Fibroblast of gingiva (primary cell): ENCODE measurements around the gene VPS9D1.

Experiments used
- DNase-seq: peaks from one replicate; pipeline ENCODE4 v3.0.0-alpha.2; 2011; ENCODE audit warnings: low read depth

Gene VPS9D1

DNA sequence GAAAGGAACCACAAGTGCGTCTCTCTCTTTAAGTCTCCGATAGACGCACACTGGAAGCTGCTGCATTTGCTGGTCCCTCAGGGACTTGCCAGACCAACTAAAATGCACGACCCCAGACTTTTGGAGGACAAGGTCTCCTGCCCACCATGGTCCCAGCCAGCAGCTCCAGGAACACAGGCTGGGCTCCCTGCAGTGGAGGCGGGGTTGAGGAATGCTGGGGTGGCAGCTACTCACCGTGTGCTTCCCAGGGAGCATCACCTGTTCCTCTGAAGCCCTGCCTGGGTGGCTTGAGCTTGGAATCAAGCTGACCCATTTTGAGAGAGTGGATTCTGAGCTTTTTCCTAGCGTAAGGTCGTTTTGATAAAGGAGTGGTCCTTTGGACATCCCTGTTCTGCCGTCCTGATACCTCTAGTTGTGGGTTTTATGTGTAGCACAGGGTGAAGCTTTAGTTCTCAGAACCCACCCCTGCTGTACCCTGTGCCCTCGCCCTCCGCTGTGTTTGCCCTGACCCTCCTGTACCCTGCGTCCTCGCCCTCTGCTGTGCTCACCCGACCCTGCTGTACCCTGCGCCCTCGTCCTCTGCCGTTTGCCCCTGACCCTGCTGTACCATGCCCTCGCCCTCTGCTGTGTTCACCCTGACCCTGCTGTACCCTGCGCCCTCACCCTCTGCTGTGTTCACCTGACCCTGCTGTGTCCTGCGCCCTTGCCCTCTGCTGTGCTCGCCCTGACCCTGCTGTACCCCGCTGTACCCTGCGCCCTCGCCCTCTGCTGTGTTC is 11.6 kb upstream of the VPS9D1 start:
- DNase-seq, result no peak

- no peak for DNase-seq
These were observed 10.0 kb upstream of the VPS9D1 start for GRCh38 chr16:89730610-89731234.

- DNase-seq, result no peak
These were observed 9.3 kb upstream of the VPS9D1 start for GRCh38 chr16:89729863-89730593.

DNA sequence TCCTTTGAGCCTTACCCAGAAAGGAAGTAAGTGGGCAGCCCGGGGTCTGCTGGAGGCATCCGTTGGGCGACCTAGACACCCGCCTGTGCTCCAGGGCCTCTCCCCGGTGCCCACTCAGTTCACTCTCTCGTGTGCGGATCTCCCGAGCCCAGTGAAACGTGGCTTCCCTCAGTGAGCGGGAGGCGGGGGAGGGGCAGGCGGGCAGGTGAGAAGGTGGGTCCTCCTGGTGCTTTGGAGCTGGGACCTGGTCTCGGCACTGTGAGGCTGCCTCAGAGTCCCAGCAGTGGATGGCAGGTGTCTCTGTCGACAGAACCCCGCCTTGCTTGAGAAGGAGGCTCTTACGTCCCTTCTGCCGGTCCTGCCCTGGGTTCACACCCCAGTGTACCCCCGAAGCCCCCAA is 8.6 kb upstream of the VPS9D1 start:
- no peak for DNase-seq

DNA sequence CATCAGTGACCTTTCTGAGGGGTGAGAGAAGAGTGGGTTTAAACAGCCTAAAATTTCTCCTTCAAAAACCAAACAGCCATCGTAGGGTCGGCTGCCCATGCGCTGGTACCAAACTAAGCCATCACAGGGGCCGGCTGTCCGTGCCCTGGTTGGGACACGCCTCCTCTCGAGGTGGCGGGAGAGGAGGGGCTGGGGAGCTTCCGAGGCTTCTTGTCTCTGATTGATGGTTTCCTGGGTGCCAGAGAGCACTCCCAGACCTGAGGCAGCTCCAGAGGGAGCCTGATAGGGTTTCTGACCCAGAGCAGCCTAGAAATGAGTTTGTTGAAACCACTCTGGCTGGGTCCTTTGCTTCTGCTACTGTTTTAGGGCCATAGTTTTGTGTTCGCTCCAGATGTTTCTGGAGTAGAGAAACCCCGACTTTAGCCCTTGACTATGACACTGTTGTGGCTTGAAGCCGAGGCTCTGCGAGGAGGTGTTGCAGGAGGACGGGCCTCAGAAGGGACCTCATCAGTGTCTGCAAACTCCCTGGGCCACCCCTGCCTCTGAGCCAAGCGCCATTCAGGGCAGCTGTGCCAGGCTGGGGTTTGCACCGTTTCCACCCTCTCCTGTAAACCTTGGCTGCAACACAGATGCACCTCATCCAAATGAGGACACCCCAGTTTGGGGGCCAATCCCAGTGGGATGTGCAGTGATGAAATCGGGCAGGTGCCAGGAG is 6.9 kb upstream of the VPS9D1 start:
- no peak for DNase-seq

- DNase-seq, result no peak
These were observed 2.9 kb upstream of the VPS9D1 start for GRCh38 chr16:89723279-89724250.

DNA sequence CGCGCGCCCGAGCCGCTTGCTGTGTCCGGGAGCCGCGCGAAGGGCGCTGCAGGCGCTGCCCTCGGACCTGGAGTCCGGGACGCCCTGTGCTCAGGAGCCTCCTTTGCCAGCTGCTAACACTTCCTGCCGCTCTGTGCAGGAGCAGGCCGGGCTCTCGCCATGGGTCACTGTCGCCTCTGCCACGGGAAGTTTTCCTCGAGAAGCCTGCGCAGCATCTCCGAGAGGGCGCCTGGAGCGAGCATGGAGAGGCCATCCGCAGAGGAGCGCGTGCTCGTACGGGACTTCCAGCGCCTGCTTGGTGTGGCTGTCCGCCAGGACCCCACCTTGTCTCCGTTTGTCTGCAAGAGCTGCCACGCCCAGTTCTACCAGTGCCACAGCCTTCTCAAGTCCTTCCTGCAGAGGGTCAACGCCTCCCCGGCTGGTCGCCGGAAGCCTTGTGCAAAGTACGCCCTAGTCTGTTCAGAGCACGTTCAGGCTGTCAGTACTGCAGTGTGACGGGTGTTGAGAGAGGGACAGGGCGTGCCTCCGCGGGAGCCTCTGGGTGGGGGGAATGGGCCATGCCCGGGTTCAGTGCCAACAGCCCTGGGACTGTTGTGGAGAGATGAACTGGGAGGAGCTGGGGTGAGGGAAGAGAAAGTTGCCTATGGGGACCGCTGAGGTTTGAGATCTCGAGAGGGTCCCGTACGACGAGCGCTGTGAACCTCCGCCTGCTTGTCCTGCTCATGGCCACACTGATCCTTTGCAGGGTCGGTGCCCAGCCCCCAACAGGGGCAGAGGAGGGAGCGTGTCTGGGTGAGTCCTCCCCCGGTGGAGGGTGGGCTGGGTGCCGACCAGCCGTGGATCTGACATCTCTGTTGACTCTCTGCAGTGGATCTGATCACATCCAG is 1.9 kb upstream of the VPS9D1 start:
- peak; percentile 26 for DNase-seq

DNA sequence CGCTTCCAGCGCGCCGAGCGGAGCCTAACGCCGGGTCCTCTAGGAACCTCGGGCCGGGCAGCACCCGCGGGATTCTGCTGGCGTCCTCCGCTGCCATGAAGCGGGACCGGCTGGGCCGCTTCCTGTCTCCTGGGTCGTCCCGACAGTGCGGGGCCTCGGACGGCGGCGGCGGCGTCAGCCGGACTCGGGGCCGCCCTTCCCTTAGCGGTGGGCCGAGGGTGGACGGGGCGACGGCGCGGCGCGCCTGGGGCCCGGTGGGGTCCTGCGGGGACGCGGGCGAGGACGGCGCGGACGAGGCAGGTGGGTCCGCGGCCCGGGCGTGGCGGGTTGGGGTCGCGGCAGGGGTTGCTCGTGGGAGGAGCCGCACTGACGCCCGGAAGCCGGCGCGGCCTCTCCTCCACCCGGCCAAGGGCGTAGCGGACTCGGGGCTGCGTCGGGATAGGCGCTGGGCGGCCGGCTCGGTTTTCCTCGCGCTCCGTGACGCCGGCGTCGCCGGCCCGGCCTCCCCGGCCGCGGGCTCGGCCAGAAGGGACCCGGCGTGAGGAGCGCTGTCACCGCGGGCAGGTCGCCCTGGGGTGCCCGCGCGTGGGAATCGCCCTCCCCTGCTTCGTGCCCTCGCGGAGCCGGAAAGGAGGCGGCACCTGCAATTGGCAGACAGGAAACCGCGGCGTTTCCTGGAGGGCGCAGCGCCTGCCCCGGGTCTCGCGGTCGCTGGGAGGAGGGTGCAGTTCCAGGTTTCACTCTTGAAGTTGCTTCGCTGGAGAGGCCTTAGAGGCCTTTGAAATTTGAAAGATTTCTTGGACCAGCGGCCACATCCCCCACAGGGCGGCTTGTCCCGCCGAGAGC is 1.1 kb upstream of the VPS9D1 start:
- DNase-seq, result peak; percentile 49

DNA sequence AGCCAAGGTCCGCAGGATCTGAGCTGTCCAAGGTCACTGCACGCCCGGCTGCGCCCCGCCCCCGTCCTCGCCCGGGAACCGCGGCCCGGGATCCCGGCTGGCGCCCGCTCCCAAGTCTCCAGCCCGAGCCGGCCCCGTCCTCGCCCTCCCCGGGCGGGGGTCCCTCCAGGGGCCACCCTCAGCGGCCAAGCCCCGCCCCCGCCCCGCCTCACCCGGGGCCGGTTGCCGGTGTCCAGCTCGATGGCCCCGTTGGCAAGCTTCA is 216 bp downstream of the VPS9D1 start:
- DNase-seq, result no peak

DNA sequence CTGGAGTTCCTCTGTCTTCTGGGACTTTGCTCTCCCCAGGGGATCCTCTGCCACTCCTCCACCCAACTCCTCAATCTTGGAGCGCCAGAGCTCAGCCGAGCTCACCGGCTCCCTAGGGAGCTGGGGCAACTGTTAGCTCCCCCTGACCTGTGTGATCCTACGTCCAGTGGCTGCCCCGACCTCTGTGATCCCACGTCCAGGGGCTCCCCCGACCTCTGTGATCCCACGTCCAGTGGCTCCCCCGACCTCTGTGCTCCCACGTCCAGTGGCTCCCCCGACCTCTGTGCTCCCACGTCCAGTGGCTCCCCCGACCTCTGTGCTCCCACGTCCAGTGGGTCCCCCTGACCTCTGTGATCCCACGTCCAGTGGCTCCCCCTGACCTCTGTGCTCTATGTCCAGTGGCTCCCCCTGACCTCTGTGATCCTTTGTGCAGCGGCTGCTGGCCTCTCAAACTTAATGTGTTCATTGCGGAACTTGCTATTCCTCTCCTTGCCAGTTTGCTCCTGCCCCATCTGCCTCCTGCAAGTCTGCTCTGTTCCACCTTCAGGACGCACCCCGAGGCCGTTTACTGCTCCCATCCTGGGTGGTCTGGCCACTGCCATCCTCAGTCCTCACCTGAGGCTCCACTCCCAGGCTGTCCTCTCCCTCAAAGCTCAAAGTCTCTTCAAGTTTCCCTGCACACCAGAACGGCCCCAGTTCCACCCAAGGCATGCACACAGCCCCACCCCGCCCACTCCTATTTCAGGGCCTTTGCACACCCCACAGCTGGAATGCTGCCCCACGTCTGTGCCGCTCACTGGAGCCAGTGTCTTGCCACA is 2.8 kb downstream of the VPS9D1 start:
- no peak for DNase-seq

- DNase-seq, result no peak
These were observed 3.6 kb downstream of the VPS9D1 start for GRCh38 chr16:89716916-89717687.

DNA sequence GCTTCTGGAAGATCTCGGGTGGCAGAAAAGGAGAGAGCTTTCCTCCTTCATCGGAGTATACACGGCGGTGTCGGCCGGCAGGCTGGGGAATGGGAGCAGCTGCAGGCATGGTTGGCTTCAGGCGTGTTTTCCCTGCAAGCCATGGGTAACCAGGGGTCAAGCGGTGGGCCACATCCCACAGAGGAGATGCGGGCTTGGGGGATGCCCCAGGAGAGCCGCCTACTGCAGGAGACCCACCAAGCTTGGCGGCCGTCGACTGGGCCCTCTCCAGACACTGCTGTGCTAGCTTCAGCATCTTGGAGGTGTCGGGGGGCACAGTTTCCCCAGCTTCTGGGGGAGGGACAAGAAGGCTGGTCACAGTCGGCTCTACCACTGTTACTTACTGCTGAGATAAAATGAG is 4.2 kb downstream of the VPS9D1 start:
- DNase-seq, result no peak

DNA sequence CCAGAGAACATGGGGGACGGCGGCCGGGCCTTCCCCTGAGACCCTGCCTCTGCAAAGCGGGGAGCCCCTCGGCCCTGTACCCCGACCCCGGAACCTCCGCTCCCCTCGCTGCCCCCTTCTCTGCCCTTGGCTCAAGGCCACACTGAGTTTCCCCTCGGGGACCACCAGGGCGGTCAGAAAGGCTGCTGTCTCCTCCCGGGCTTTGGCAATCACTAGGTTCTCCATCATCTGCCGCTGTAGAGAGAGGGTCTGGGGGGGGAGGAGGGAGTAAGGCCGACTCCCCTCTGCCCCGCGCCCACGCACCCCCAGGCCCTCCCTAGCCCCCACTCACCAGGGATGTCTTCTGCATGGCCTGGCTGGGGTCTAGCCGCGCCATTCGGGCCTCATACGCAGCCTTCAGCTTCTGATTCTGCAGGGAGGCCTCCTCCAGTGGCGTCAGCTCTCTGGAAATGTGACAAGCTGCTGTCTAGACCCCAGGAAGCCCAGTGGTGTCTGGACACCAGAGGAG is 8.4 kb downstream of the VPS9D1 start:
- DNase-seq, result no peak

GRCh38 chr16:89711601-89712273 is 9.0 kb downstream of the VPS9D1 start:
- DNase-seq, result no peak

DNA sequence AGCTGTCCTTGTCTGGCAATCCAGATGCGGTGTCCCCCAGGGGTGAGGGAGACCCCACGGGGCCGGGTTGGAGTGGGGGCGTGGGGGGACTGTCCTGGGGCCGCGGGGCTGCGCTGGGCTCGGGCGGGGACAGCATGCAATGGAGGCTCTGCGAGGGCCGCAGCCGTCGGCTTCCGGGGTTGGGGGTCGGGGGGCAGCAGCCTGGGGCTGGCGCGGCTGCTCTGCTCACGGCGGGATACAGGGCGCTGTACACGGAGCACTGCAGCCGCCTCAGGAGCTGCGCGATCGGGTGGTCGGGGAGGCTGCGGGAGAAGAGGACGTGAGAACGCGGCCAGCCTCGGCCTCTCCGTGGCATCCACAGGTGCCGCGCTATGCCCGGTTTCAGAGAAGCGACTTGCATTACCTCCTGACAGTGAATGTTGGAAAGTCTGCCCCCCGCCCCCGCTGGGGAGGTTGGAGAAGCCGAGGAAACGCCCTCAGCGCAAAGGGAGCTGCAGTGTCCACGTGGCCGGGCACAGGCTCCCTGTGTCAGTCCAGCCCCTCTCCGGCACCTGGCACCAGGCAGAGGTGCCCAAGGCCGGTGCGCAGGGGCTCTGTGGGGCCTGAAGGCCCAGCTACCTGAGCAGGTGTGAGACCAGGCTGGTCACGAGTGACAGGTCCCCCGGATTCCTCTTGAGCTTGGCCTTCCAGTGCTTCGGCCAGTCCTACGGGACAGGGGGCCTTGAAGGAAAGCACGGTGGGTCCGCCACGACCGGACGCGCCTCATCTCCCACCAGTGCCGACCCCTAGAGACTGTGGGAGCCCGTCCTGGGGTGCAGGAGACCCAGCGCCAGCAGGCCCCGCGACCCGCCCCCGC is 9.8 kb downstream of the VPS9D1 start:
- DNase-seq, result no peak
